OCI-LY3 (cell line): ENCODE results near the gene SORCS3.

Experiments
- H2AFZ ChIP-seq: fragments of 200-600, 300-600 bp; shearing (Covaris generic); 2 replicates; pipeline ENCODE4 v1.6.0; 2014; ENCODE audit warnings: antibody characterized with exemption, low read depth, low read length
- H3K27ac ChIP-seq: fragments of 200-600, 300-600 bp; sonication (generic); 2 replicates; pipeline ENCODE4 v1.5.1; 2014; ENCODE audit warnings: mild to moderate bottlenecking, low read length, moderate library complexity, mixed read lengths
- H3K27me3 ChIP-seq: fragments of 200-600, 300-600 bp; sonication (generic); 2 replicates; pipeline ENCODE4 v1.6.1; 2014; ENCODE audit warnings: low read depth, low read length, mixed read lengths
- H3K36me3 ChIP-seq: fragments of 200-600, 300-600 bp; sonication (generic); replicated peaks from 2 replicates; pipeline ENCODE3; 2014; ENCODE audit warnings: low read depth, low read length, mixed read lengths
- H3K4me1 ChIP-seq: fragments of 300-600, 200-600 bp; sonication (generic); 2 replicates; pipeline ENCODE4 v1.6.1; 2014; ENCODE audit warnings: low read length, mixed read lengths
- H3K4me2 ChIP-seq: fragments of 200-600, 300-600 bp; sonication (generic); 2 replicates; pipeline ENCODE4 v1.6.1; 2014; ENCODE audit warnings: low read length, mixed read lengths
- H3K4me3 ChIP-seq: fragments of 300-600, 200-600 bp; sonication (generic); 2 replicates; pipeline ENCODE4 v1.5.1; 2014; ENCODE audit warnings: antibody characterized with exemption, mild to moderate bottlenecking, low read length, moderate library complexity
- H3K79me2 ChIP-seq: fragments of 300-600, 200-600 bp; shearing (Covaris generic); 2 replicates; pipeline ENCODE4 v1.6.1; 2014; ENCODE audit warnings: mild to moderate bottlenecking, low read length, mixed read lengths
- H3K9ac ChIP-seq: fragments of 300-600, 200-600 bp; shearing (Covaris generic); 2 replicates; pipeline ENCODE4 v1.6.0; 2014; ENCODE audit warnings: mild to moderate bottlenecking, low read length, moderate library complexity
- H3K9me3 ChIP-seq: fragments of 200-600, 300-600 bp; shearing (Covaris generic); 2 replicates; pipeline ENCODE4 v1.6.1; 2014; ENCODE audit warnings: low read length, mixed read lengths; ENCODE audit not compliant: insufficient read depth
- H4K20me1 ChIP-seq: fragments of 200-600, 300-600 bp; sonication (generic); 2 replicates; pipeline ENCODE4 v1.6.1; 2016; ENCODE audit warnings: low read length, mixed read lengths; ENCODE audit not compliant: insufficient read depth
- CTCF ChIP-seq: fragments of 200-600, 300-600 bp; sonication (generic); IDR thresholded peaks from 2 replicates; pipeline ENCODE4 v1.5.1; 2014; ENCODE audit warnings: antibody characterized with exemption, low read length, low read depth
- EZH2phosphoT487 ChIP-seq: fragments of 200-600 bp; shearing (Covaris generic); IDR thresholded peaks from 2 replicates; pipeline ENCODE4 v1.6.1; 2018; ENCODE audit warnings: antibody characterized with exemption, mixed run types, low read depth

SORCS3 gene

DNA sequence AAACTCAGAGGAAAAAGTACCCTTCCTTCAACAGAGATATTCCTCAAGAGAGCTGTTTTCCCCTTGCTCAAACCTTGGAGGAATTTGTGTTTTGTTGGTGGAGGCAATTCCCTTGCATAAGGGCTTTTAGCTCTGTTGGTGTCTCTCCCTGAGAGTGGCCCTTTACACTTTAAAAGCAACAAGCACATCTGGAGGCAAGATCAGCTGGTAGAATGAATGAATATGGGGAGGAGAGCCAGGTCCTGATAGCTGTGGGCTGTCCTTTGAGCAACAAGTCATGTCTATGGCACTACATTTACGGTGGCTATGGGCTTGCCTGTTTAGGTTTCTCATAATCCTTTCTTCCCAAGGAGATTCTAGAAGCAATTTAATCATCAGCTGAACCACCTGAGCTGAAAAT lies 384.0 kb downstream of the SORCS3 start:
- H3K4me3 ChIP-seq: no peak overlapping the region
- no peaks in the 10 kb centered on the region for H3K4me1 ChIP-seq

DNA sequence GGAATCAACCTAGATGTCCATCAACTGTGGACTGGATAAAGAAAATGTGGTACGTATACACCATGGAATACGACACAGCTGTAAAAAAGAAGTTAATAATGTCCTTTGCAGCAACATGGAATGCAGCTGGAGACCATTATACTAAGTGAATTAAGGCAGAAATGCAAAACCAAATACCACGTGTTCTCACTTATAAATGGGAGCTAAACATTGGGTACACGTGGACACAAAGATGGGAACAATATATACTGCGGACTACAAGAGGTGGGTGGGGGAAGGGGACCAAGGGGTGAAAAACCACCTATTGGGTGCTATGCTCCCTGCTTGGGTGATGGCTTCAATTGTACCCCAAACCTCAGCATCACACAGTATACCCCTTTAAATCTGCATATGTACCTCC lies 385.5 kb downstream of the SORCS3 start:
- Histone ChIP-seq H4K20me1 (no peaks in the 10 kb centered on the region), H3K4me2 (no peak overlapping the region), H3K9ac (no peak overlapping the region), H2AFZ (no peak overlapping the region), H3K27me3 (no peaks in the 10 kb centered on the region), H3K9me3 (no peaks in the 10 kb centered on the region), H3K36me3 (no peaks in the 10 kb centered on the region), H3K27ac (no peak overlapping the region), H3K4me1 (no peaks in the 10 kb centered on the region), H3K4me3 (no peak overlapping the region), H3K79me2 (no peaks in the 10 kb centered on the region)
- TF ChIP-seq EZH2phosphoT487: no peak
- TF ChIP-seq CTCF: no peak

More for the DNA sequence above, 384.0 kb downstream of the SORCS3 start:
- H3K4me2 ChIP-seq: no peak overlapping the region
- no peaks in the 10 kb centered on the region for H3K79me2 ChIP-seq
- no peaks in the 10 kb centered on the region for H3K36me3 ChIP-seq
- no peaks in the 10 kb centered on the region for H3K27me3 ChIP-seq
- no peak overlapping the region for H3K27ac ChIP-seq
- H2AFZ ChIP-seq: no peak overlapping the region
- H3K9ac ChIP-seq: no peak overlapping the region
- H3K9me3 ChIP-seq: no peaks in the 10 kb centered on the region
- no peaks in the 10 kb centered on the region for H4K20me1 ChIP-seq
- no peak for TF ChIP-seq CTCF
- TF ChIP-seq EZH2phosphoT487: no peak

- Histone ChIP-seq H2AFZ (no peak overlapping the region), H3K4me1 (no peaks in the 10 kb centered on the region), H3K4me3 (no peak overlapping the region), H3K27ac (no peak overlapping the region), H3K79me2 (no peaks in the 10 kb centered on the region), H4K20me1 (no peaks in the 10 kb centered on the region), H3K36me3 (no peaks in the 10 kb centered on the region), H3K27me3 (no peaks in the 10 kb centered on the region), H3K9me3 (no peaks in the 10 kb centered on the region), H3K9ac (no peak overlapping the region), H3K4me2 (no peak overlapping the region)
- no peak for TF ChIP-seq CTCF
- no peak for TF ChIP-seq EZH2phosphoT487
These were observed 388.2 kb downstream of the SORCS3 start for GRCh38 chr10:105029286-105029685.

GRCh38 chr10:105037022-105037421 lies 395.9 kb downstream of the SORCS3 start:
- Histone ChIP-seq H3K79me2 (no peaks in the 10 kb centered on the region), H3K4me3 (no peak overlapping the region), H2AFZ (no peak overlapping the region), H3K27ac (no peak overlapping the region), H3K4me1 (no peaks in the 10 kb centered on the region), H4K20me1 (no peaks in the 10 kb centered on the region), H3K27me3 (no peaks in the 10 kb centered on the region), H3K9me3 (no peaks in the 10 kb centered on the region), H3K4me2 (no peak overlapping the region), H3K9ac (no peak overlapping the region), H3K36me3 (no peaks in the 10 kb centered on the region)
- no peak for TF ChIP-seq EZH2phosphoT487
- TF ChIP-seq CTCF: no peak
